Mesendoderm (in vitro differentiated cells): ENCODE results near the gene RASD2.

Experiments used
- DNase-seq: peaks from one replicate; pipeline ENCODE4 v3.0.0; 2013
- H2AK5ac ChIP-seq: 2 replicates; pipeline ENCODE4 v1.6.1; 2013; ENCODE audit warnings: low read length, inconsistent platforms
- H2BK120ac ChIP-seq: 2 replicates; pipeline ENCODE4 v1.6.1; 2013; ENCODE audit warnings: low read depth, mild to moderate bottlenecking, low read length, moderate library complexity, mixed read lengths
- H2BK15ac ChIP-seq: replicated peaks from 2 replicates; pipeline ENCODE4 v1.6.1; 2013; ENCODE audit warnings: low read depth, mild to moderate bottlenecking, moderate library complexity
- H2BK5ac ChIP-seq: 2 replicates; pipeline ENCODE4 v1.6.1; 2013; ENCODE audit warnings: low read length, inconsistent platforms
- H3K18ac ChIP-seq: 2 replicates; pipeline ENCODE4 v1.6.1; 2013; ENCODE audit warnings: mild to moderate bottlenecking, low read length, mixed read lengths
- H3K23ac ChIP-seq: one replicate; pipeline ENCODE4 v1.6.1; 2013; ENCODE audit warnings: low read length
- H3K27ac ChIP-seq: 2 replicates; pipeline ENCODE4 v1.5.1; 2013; ENCODE audit warnings: low read depth, mild to moderate bottlenecking, inconsistent platforms, low read length, moderate library complexity
- H3K27me3 ChIP-seq: 2 replicates; pipeline ENCODE4 v1.6.1; 2013; ENCODE audit warnings: low read length, control low read depth, mild to moderate bottlenecking, inconsistent platforms; ENCODE audit not compliant: insufficient read depth, poor library complexity
- H3K36me3 ChIP-seq: 2 replicates; pipeline ENCODE4 v1.6.1; 2013; ENCODE audit warnings: low read length, inconsistent platforms; ENCODE audit not compliant: control insufficient read depth, insufficient read depth
- H3K4ac ChIP-seq: one replicate; pipeline ENCODE4 v1.6.1; 2013; ENCODE audit warnings: low read depth, mild to moderate bottlenecking, low read length, moderate library complexity
- H3K4me1 ChIP-seq: 2 replicates; pipeline ENCODE4 v1.6.1; 2013; ENCODE audit warnings: low read depth, low read length, inconsistent platforms; ENCODE audit not compliant: control insufficient read depth
- H3K4me2 ChIP-seq: 2 replicates; pipeline ENCODE4 v1.6.1; 2013; ENCODE audit warnings: low read length
- H3K4me3 ChIP-seq: 2 replicates; pipeline ENCODE4 v1.5.1; 2013; ENCODE audit warnings: mild to moderate bottlenecking, low read length
- H3K56ac ChIP-seq: one replicate; pipeline ENCODE4 v1.6.1; 2013; ENCODE audit warnings: low read length
- H3K79me1 ChIP-seq: 2 replicates; pipeline ENCODE4 v1.6.1; 2013; ENCODE audit warnings: low read length, inconsistent platforms
- H3K79me2 ChIP-seq: 2 replicates; pipeline ENCODE4 v1.6.1; 2013; ENCODE audit warnings: mild to moderate bottlenecking, low read length; ENCODE audit not compliant: control insufficient read depth, insufficient read depth
- H3K9ac ChIP-seq: 2 replicates; pipeline ENCODE4 v1.6.1; 2013; ENCODE audit warnings: low read length, inconsistent platforms
- H4K5ac ChIP-seq: one replicate; pipeline ENCODE4 v1.6.1; 2013; ENCODE audit warnings: low read length
- H4K8ac ChIP-seq: one replicate; pipeline ENCODE4 v1.6.1; 2013; ENCODE audit warnings: low read depth, mild to moderate bottlenecking, control low read depth, low read length, moderate library complexity
- WGBS: extraction: QIAGEN DNeasy Blood & Tissue Kit; methylation state at CpG from one replicate; pipeline ENCODE4 v1.1.7; 2013; ENCODE audit warnings: low lambda C conversion rate, missing lambda C conversion rate; ENCODE audit not compliant: insufficient coverage; ENCODE audit errors: extremely low coverage; 5-methylcytosine and 5-hydroxymethylcytosine counted together

RASD2 gene

GRCh38 chr22:35581023-35581413 lies 40.4 kb downstream of the RASD2 start:
- Histone ChIP-seq H2BK15ac (no peak overlapping the region), H4K5ac (no peak overlapping the region), H3K9ac (no peak overlapping the region), H4K8ac (no peak overlapping the region), H3K4me3 (no peak overlapping the region), H3K36me3 (no peaks in the 10 kb centered on the region), H3K4me1 (no peaks in the 10 kb centered on the region), H3K79me1 (no peaks in the 10 kb centered on the region), H2BK120ac (no peak overlapping the region), H3K79me2 (no peaks in the 10 kb centered on the region), H2BK5ac (no peak overlapping the region), H3K27me3 (no peaks in the 10 kb centered on the region), H2AK5ac (no peak overlapping the region), H3K56ac (no peak overlapping the region), H3K4ac (no peak overlapping the region), H3K27ac (no peak overlapping the region), H3K4me2 (no peak overlapping the region), H3K23ac (no peak overlapping the region), H3K18ac (no peak overlapping the region)
- no peak for DNase-seq
- no CpG with 5 or more reads among the region's 5 CpGs for WGBS

- no peak overlapping the region for H3K23ac ChIP-seq
- no peak overlapping the region for H3K4me2 ChIP-seq
- H3K18ac ChIP-seq = no peak overlapping the region
- no peak overlapping the region for H3K4me3 ChIP-seq
- H2AK5ac ChIP-seq = no peak overlapping the region
- no peak overlapping the region for H4K8ac ChIP-seq
- H3K9ac ChIP-seq = no peak overlapping the region
- H3K79me2 ChIP-seq = no peaks in the 10 kb centered on the region
- no peak overlapping the region for H3K27ac ChIP-seq
- no peak overlapping the region for H2BK5ac ChIP-seq
- no peak overlapping the region for H4K5ac ChIP-seq
- no peak overlapping the region for H2BK120ac ChIP-seq
- no peaks in the 10 kb centered on the region for H3K36me3 ChIP-seq
- H3K4me1 ChIP-seq = no peaks in the 10 kb centered on the region
- no peaks in the 10 kb centered on the region for H3K27me3 ChIP-seq
- no peak for DNase-seq
- H3K79me1 ChIP-seq = no peaks in the 10 kb centered on the region
- no peak overlapping the region for H2BK15ac ChIP-seq
- no CpG with 5 or more reads among the region's 11 CpGs for WGBS
- H3K4ac ChIP-seq = no peak overlapping the region
- no peak overlapping the region for H3K56ac ChIP-seq
Measured at GRCh38 chr22:35582218-35582860, 41.7 kb downstream of the RASD2 start.

GRCh38 chr22:35582861-35583670 lies 42.4 kb downstream of the RASD2 start:
- Histone ChIP-seq H4K5ac (no peak overlapping the region), H3K27ac (no peak overlapping the region), H2BK120ac (no peak overlapping the region), H3K79me1 (no peaks in the 10 kb centered on the region), H3K79me2 (no peaks in the 10 kb centered on the region), H3K27me3 (no peaks in the 10 kb centered on the region), H3K4me2 (no peak overlapping the region), H3K9ac (no peak overlapping the region), H3K18ac (no peak overlapping the region), H4K8ac (no peak overlapping the region), H3K56ac (no peak overlapping the region), H3K4me3 (no peak overlapping the region), H3K4me1 (no peaks in the 10 kb centered on the region), H3K4ac (no peak overlapping the region), H3K36me3 (no peaks in the 10 kb centered on the region), H2AK5ac (no peak overlapping the region), H2BK15ac (no peak overlapping the region), H2BK5ac (no peak overlapping the region), H3K23ac (no peak overlapping the region)
- peak; percentile 72 for DNase-seq
- WGBS = no CpG with 5 or more reads among the region's 13 CpGs

GRCh38 chr22:35586771-35587170 lies 46.1 kb downstream of the RASD2 start:
- no peak overlapping the region for H4K5ac ChIP-seq
- no peak overlapping the region for H3K27ac ChIP-seq
- H3K4me3 ChIP-seq = no peak overlapping the region
- H3K4me2 ChIP-seq = no peak overlapping the region
- H2BK15ac ChIP-seq = no peak overlapping the region
- H3K18ac ChIP-seq = no peak overlapping the region
- H4K8ac ChIP-seq = no peak overlapping the region
- H3K9ac ChIP-seq = no peak overlapping the region
- no peak overlapping the region for H2BK5ac ChIP-seq
- H2BK120ac ChIP-seq = no peak overlapping the region
- no peak for DNase-seq
- no peaks in the 10 kb centered on the region for H3K79me2 ChIP-seq
- H3K4me1 ChIP-seq = peaks cover 3% of the 10 kb centered on the region
- no peaks in the 10 kb centered on the region for H3K27me3 ChIP-seq
- no peaks in the 10 kb centered on the region for H3K36me3 ChIP-seq
- H2AK5ac ChIP-seq = no peak overlapping the region
- H3K79me1 ChIP-seq = no peaks in the 10 kb centered on the region
- H3K23ac ChIP-seq = no peak overlapping the region
- no peak overlapping the region for H3K56ac ChIP-seq
- H3K4ac ChIP-seq = no peak overlapping the region

GRCh38 chr22:35587447-35587870 lies 46.8 kb downstream of the RASD2 start:
- Histone ChIP-seq H2BK15ac (no peak overlapping the region), H3K18ac (no peak overlapping the region), H3K23ac (no peak overlapping the region), H4K5ac (no peak overlapping the region), H2BK5ac (no peak overlapping the region), H3K9ac (no peak overlapping the region), H3K79me1 (no peaks in the 10 kb centered on the region), H2BK120ac (no peak overlapping the region), H3K27me3 (no peaks in the 10 kb centered on the region), H3K4me1 (peaks cover 3% of the 10 kb centered on the region), H3K4me3 (no peak overlapping the region), H3K36me3 (no peaks in the 10 kb centered on the region), H4K8ac (no peak overlapping the region), H3K4ac (no peak overlapping the region), H3K56ac (no peak overlapping the region), H3K79me2 (no peaks in the 10 kb centered on the region), H2AK5ac (no peak overlapping the region), H3K4me2 (no peak overlapping the region), H3K27ac (no peak overlapping the region)
- WGBS = no CpG with 5 or more reads among the region's 6 CpGs
- DNase-seq = no peak
